ENCODE results near the gene GPS1.

The GPS1 gene

DNA sequence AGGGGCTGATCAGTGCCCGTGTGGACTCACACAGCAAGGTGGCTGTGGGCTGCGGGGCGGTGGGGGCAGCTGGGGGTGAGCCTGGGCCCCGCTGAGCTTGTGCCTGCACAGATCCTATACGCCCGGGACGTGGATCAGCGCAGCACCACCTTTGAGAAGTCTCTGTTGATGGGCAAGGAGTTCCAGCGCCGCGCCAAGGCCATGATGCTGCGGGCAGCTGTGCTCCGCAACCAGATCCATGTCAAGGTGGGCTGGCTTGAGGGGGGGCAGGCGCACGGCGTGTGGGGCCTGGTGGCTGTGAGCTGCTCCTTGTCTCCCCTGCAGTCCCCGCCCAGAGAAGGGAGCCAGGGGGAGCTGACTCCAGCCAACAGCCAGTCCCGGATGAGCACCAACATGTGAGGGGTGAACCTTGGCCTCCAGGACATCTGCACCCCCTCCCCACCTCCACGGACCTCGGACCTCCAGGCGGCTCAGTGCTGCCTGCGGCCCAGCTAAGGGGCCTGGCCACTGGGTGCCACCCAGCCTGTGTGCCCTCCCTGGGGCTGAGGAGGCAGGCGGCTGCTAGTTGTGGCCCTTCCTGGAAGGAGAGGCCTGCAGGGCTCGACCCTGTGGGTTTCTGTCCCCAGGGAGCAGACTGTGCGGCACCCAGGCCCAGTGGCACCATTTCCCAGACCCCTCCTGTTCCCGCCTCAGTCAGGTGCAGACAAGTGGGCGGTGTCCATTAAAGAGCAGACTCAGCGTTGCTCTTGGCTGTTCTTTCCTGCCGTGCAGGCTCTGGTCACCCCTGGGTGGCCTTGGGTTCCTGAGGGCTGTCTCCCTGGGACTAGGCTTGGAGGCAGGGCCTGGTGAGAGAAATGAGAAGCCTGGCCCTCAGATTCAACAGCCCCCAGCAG, 5.3 kb downstream of the GPS1 start:
- no peak overlapping the region for H3K4me3 ChIP-seq (replicated peaks; ENCODE audit: low read depth, low read length)
- TF ChIP-seq, protein P1, sequence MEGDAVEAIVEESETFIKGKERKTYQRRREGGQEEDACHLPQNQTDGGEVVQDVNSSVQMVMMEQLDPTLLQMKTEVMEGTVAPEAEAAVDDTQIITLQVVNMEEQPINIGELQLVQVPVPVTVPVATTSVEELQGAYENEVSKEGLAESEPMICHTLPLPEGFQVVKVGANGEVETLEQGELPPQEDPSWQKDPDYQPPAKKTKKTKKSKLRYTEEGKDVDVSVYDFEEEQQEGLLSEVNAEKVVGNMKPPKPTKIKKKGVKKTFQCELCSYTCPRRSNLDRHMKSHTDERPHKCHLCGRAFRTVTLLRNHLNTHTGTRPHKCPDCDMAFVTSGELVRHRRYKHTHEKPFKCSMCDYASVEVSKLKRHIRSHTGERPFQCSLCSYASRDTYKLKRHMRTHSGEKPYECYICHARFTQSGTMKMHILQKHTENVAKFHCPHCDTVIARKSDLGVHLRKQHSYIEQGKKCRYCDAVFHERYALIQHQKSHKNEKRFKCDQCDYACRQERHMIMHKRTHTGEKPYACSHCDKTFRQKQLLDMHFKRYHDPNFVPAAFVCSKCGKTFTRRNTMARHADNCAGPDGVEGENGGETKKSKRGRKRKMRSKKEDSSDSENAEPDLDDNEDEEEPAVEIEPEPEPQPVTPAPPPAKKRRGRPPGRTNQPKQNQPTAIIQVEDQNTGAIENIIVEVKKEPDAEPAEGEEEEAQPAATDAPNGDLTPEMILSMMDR (IDR thresholded peaks at IDR 0.05; ENCODE audit: low read length, missing control alignments), result no peak
- no peak for DNase-seq (ENCODE audit: low read depth)

DNA sequence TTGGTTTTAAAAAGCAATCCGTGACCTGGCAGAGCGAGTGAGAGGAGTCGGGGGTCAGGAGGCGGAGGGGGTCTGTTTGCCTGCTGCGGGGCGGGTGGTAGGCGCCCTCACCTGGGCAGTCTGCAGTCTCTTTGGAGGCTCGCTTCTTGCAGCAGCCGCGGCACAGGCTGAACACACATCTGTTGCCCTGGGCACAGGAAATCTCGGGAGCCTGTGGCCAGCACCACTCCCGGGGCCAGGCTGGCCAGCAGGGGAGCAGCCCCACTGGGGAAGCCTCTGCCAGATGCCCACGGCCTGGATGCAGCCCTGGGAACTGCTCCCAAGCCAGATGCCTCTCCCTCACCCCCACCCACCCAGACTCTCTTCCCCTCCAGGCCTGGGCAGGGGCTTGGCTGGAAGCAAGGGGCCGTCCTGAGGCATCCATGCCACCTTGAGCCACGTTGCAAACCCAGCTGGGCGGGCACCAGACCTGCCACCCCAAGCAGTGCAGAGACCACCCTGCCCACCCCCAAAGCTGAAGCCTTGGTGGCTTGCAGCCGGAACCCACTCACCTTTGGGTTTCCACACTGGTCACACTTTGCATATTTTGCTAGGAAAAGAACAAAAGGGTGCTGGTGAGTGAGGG, 6.6 kb downstream of the GPS1 start:
- H3K4me3 ChIP-seq (replicated peaks; ENCODE audit: low read depth, low read length), result no peak overlapping the region
- TF ChIP-seq, protein P1 (IDR thresholded peaks at IDR 0.05; ENCODE audit: low read length, missing control alignments), result no peak
- DNase-seq (ENCODE audit: low read depth), result no peak

DNA sequence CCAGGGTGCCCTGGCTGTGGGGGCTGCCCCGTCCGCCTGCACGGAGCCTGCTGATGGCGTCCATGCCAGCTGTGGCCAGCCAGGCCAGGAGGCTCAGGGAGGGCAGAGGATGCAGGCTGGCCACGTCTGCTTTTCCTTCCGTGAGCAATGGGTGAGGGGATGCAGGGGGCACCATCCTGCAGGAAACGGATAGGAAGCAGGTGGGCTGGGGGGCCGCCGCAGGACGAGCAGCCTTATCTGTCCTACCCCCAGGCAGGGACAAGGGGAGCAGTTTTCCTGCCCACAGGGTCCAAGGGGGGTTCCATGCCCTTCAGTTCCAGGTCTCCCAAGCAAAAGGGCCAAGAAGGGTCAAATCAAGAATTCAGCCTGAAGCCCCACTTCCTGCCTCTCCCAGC, 7.2 kb downstream of the GPS1 start:
- DNase-seq (ENCODE audit: low read depth), result no peak
- H3K4me3 ChIP-seq (replicated peaks; ENCODE audit: low read depth, low read length), result no peak overlapping the region
- TF ChIP-seq, protein P1 (IDR thresholded peaks at IDR 0.05; ENCODE audit: low read length, missing control alignments), result no peak

DNA sequence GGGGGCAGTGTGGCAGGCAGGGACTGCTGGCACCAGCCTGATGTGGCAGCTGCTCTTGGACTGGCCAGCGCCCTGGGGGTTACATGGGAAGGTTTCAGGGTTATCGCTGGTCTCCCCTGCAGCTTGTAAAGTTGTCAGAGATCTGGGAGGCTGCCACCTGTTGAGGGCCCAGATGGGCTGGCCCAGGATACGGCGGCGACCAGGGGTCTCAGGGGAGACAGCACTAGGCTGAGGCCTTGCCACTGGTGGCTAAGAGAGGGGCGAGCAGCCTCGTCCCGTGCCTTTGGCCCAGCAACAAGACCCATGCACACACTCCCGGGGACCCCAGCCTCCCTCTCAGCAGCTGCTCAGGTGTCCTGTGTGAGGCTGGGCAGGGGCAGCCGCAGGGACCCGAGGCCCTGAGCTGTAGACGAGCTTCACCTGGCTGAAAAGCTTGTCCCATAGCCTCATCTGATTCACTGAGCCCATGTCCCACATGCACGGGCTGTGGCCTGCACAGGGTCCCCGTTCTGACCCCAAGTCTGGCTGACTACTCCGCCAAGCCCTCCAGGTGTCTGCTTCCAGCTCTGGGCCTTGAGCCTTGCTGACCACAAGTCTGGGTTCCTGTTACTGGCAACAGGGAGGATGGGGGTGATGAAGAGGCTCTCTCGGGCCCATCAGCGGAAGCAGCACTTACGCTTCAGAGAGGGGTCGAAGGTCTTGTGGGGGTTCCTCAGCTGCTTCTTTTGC, 7.7 kb downstream of the GPS1 start:
- no peak for DNase-seq (ENCODE audit: low read depth)
- TF ChIP-seq, protein P1 (IDR thresholded peaks at IDR 0.05; ENCODE audit: low read length, missing control alignments), result no peak
- H3K4me3 ChIP-seq (replicated peaks; ENCODE audit: low read depth, low read length), result no peak overlapping the region

DNA sequence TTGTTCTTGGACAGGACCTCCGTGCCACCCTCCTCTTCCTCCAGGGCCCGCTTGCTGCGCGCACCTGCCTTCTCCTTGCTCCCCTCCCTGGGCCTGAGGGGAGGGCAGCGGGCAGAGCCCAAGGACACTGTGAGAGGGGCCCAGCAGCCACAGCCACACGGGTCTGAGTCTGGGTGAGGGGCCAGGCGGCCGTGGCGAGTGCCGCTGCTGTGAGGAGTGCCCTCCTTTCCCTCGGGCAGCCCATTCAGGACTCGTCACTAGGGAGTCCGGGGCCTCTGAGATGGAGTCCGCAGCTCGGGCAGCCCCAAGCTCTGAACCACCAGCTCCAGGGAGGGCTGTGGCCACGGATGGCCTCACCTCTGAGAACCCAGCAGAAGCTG, 8.3 kb downstream of the GPS1 start:
- no peak overlapping the region for H3K4me3 ChIP-seq (replicated peaks; ENCODE audit: low read depth, low read length)
- DNase-seq (ENCODE audit: low read depth), result no peak
- TF ChIP-seq, protein P1 (IDR thresholded peaks at IDR 0.05; ENCODE audit: low read length, missing control alignments), result no peak

DNA sequence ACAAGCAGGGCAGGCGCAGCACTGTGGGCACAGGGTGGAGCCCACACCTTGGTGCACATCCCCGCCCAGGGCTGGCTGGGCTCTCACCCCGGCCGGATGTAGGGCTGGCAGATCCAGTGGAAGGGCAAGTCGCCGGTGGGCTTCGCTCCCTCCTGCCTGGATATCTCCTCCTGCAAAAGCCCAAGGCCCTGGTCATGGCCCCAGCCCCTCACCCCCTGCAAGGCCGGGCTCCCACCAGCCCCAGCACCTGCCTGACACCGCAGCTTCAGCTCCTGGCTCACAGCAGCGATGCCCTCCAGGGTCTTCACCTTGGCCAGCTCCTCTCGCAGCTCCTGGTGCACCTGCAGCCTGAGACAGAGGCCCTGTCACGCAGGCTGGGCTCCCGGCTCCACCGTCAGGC, 8.9 kb downstream of the GPS1 start:
- DNase-seq (ENCODE audit: low read depth), result no peak
- TF ChIP-seq, protein P1 (IDR thresholded peaks at IDR 0.05; ENCODE audit: low read length, missing control alignments), result no peak
- no peak overlapping the region for H3K4me3 ChIP-seq (replicated peaks; ENCODE audit: low read depth, low read length)

All from fibroblast of pulmonary artery (primary cell).